ENCODE measurements around the gene ACO1.
"Not testable (repeated sequence)": the region's sequence is repeated elsewhere in the genome, so short reads cannot be mapped to it uniquely, and the experiment has no call there.

Gene ACO1

GRCh38 chr9:32384364-32385151 lies at the start of gene ACO1:
TSS of gene ACO1 (plus strand) at chr9:32384643. CDS start at chr9:32405507, 20,864 bp downstream.
- DNase-seq: peak; percentile 89

- DNase-seq: no peak
Observed at GRCh38 chr9:32334916-32335895, 49.2 kb upstream of the ACO1 start.

GRCh38 chr9:32339424-32339823 lies 45.0 kb upstream of the ACO1 start:
- DNase-seq: no peak

DNA sequence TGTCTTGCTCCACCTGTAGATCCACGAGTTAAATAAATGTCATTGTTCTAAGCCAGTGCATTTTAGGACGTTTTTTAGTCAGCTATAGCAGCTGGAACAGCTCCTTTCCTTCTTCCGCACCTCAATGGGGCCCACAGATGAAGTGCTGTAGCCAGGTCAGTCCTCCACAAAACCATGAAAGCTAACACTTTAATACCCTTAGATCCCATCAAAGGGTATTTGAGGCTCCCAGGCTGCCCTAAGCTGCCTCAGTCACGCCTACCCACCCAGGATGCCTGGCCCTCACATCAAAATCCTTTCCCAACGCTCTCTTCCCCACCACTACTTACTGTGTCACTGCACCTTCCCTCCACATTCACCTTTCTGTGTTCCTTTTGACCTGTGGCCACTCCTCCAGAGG lies 44.1 kb upstream of the ACO1 start:
- no peak for DNase-seq

- no peak for DNase-seq
Observed at GRCh38 chr9:32344551-32345182, 39.8 kb upstream of the ACO1 start.

- no peak for DNase-seq
Observed at GRCh38 chr9:32345243-32345642, 39.2 kb upstream of the ACO1 start.

- no peak for DNase-seq
Observed at GRCh38 chr9:32347571-32347970, 36.9 kb upstream of the ACO1 start.

- no peak for DNase-seq
Observed at GRCh38 chr9:32348106-32348695, 36.2 kb upstream of the ACO1 start.

DNA sequence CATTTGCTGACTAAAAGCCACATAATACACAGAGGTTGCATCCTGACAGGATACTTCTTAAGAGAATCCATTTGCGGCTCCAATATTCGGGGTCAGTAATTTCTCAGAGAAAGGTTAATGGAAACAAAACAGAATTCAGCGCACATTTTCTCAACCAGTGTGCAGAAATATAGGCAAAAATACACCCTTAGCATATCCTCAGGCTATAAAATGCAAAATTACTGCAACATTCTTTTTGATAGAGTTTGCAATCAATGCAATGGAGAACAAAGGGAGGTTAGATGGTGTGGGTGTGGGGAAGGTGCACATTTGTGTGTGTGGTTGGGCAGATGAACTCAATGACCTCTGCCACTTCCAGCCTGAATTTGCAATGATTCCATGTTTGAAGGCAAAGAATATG lies 35.4 kb upstream of the ACO1 start:
- DNase-seq: no peak

GRCh38 chr9:32350682-32351081 lies 33.8 kb upstream of the ACO1 start:
- no peak for DNase-seq

DNA sequence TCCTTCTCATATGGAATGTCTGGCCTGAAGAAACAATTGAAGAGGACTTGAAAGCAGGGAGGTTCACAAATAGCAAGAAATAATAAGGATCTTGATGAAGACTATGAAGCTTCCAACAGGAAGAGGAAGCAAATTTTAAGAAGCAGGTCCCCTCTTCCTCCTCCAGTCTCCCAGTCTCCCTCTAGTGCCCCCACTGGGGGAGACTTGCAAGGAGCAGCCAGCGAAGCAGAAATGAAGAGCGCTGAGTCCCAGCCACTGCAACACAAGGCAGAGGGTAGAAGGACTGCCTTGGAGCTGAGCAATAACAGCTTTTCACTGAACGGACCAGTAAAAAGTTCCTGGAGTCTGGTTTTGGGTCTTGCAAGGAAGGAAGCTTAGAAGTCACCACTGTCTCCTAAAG lies 32.6 kb upstream of the ACO1 start:
- no peak for DNase-seq

DNA sequence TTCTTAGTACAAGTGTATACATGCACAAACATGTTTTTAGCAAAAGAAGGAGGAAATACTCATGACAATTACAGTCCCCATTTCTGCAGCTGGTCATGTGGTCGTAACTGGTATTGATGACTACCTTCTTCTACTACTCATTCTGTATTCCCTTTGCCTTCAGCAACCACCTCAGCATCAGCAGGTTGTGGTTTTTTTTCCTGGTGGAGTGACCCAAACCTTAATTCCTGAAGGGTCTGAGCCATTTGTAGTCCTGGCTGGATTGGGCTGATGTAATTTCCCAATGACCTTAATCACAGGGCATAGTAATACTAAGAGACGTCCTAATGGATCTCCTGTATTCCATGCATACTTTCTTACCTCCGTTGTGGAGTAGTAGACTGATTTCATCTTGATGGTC lies 31.0 kb upstream of the ACO1 start:
- not testable (repeated sequence) for DNase-seq

- DNase-seq: no peak
Observed at GRCh38 chr9:32359452-32359851, 25.0 kb upstream of the ACO1 start.

GRCh38 chr9:32360983-32361673 lies 23.3 kb upstream of the ACO1 start:
- no peak for DNase-seq

DNA sequence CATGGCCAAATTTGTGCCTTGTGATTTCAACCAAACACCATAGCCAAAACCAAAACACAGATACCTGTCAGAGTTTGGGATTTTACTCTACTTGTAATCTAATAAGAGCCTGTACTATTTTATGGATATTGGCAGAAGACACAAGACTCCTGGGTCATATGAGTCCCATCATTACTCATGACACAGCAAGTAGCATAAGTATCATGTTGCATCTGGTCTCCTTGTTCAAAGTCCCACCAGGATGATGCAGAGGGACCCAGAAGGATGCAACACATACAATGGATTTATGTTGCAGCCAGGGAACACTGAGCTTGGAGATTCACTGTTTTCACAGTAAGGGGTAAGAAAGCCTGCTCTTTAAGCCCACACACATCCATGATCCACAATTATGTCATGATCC lies 13.2 kb upstream of the ACO1 start:
- no peak for DNase-seq

DNA sequence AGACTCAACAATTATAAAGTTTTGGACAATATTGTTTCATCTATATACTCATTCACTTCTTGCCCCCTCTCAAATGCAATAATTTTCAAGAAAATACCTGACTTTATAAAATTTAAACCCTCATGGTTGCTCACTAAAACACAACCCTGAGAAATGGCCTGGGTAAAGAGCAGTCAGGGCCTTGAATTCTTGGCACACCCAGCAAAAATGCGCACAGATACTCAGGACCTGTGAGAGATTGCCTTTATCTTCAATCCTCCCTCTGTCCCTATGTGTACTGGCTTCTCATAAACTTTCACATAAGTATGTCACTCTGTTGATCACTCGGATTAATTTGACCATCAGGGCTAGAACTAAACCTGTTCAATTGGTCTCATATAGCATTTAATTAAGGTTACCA lies 12.8 kb upstream of the ACO1 start:
- no peak for DNase-seq

GRCh38 chr9:32376285-32376684 lies 8.2 kb upstream of the ACO1 start:
- no peak for DNase-seq

GRCh38 chr9:32378496-32378895 lies 5.9 kb upstream of the ACO1 start:
- DNase-seq: peak; percentile 80

DNA sequence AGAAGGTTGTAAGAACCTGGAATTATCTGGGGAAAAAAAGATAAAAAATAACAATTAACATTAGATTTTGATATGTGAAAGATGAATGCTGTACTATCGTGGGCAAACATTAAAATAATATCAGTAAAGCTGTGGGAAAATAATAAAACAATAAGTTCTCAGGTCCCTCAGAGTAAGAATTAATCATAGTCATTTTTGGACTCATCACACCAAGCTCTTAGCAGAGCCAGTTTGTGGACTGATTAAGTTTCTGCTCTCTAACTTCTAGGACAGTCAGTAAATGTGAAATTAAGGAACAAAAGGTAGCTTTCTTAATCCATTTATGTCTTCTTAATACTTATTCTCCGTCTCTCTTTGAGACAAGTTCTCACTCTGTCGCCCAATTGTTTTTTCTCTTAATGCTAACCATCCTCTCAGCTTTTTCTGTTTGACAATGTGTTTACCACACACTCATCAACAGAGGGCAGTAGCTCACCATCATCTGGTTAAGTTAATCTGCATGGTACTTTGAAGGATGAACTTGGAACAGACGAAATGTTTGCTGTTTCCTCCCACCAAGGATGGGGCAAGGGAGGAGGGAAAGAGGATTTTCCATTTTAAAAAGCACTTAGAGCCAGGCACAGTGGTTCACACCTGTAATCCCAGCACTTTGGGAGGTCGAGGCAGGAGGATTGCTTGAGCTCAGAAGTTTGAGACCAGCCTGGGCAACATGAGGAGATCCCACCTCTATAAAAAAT lies 5.3 kb upstream of the ACO1 start:
- DNase-seq: peak; percentile 83

GRCh38 chr9:32380944-32381343 lies 3.5 kb upstream of the ACO1 start:
- DNase-seq: no peak

DNA sequence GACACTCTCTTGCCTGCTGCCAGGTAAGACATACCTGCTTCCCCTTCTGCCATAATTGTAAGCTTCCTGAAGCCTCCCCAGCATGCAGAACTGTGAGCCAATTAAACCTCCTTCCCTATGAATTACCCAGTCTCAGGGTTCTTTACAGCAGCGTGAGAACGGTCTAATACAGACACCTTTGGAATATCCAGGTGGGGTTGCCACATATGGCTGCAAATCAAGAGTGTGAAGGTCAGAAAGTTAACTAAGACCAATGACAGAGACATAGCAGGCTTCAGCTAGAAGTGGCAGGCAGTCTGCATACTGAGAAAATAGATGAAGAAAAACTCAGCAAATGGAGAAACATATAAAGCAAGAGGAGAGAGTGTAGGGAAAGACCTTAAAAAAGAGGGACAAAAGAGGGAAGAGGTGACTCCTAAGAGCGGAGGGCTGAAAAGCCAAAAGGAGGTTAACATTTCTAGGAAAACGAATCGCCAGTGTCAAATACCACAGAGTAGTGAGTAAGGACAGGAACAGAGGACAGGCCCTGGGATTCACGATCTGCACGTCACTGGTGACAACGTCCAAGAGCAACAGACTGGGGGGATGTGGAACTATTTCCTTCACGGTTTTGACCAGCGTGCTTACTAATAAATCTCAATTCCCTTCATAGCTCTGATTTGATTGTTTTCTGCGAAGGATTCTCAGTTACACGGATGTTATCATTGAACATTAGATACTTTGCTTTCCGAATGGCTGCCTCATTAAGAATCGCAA lies 1.7 kb upstream of the ACO1 start:
- no peak for DNase-seq
